ENCODE measurements around the gene GUK1. TPM values are rescaled to one million over a fixed set of nuclear protein-coding genes. Genes with fewer than 3 reads are reported as not detected.

The GUK1 gene
- total RNA-seq, 2 donors from 2014 or later = 252 to 422 TPM

DNA sequence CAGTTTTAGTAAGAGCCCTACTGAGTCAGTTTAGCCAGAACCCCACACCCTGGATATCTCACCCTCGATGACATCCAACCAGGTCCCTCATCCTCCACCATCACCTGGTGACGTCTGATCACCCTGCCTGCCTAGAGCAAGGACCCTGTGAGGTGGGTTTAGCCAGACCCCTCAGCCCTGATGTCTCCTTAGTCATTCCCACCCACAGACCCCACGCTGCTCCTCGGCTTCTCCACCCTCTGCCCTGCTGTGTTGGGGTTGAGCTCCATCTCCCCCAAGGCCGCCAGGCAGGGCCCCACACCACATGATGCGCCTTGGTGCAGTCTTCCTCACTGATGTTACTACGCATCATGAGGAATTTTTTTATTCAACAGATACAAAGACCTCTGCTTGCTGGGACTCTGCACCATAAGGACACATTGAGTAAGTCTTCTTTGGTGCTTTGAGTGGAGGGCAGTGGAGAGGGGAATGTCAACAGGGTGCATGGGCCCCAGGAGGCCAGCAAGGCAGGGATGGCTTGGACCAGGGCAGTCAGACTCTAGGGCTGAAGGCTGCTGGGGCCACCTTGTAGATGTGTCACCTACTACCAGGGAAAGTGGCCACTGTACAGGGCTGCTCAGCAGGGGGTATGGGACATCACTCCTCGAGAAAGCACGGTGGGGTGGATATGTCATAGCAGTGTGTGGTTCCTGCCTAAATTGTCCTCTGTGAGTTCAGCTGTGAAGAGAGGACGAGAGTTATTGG, 23.9 kb downstream of the GUK1 start:
- Histone ChIP-seq H3K36me3 (no peaks in the 10 kb centered on the region), H3K27ac (no peak overlapping the region), H3K4me3 (no peak overlapping the region), H3K27me3 (replicated peaks; ENCODE audit: insufficient read depth) (no peaks in the 10 kb centered on the region), H3K4me1 (ENCODE audit: control insufficient read depth in 1 of 2, low read depth in 2 of 2) (peaks cover 3 to 17% of the 10 kb centered on the region in 2 donors), H3K9me3 (no peaks in the 10 kb centered on the region)
- TF ChIP-seq, protein P1, sequence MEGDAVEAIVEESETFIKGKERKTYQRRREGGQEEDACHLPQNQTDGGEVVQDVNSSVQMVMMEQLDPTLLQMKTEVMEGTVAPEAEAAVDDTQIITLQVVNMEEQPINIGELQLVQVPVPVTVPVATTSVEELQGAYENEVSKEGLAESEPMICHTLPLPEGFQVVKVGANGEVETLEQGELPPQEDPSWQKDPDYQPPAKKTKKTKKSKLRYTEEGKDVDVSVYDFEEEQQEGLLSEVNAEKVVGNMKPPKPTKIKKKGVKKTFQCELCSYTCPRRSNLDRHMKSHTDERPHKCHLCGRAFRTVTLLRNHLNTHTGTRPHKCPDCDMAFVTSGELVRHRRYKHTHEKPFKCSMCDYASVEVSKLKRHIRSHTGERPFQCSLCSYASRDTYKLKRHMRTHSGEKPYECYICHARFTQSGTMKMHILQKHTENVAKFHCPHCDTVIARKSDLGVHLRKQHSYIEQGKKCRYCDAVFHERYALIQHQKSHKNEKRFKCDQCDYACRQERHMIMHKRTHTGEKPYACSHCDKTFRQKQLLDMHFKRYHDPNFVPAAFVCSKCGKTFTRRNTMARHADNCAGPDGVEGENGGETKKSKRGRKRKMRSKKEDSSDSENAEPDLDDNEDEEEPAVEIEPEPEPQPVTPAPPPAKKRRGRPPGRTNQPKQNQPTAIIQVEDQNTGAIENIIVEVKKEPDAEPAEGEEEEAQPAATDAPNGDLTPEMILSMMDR (IDR thresholded peaks at IDR 0.05) = no peak
- no peak for ATAC-seq (ENCODE audit: insufficient number of reproducible peaks, low FRiP score, low read depth)
- DNase-seq (ENCODE audit: low spot score) = no peak

DNA sequence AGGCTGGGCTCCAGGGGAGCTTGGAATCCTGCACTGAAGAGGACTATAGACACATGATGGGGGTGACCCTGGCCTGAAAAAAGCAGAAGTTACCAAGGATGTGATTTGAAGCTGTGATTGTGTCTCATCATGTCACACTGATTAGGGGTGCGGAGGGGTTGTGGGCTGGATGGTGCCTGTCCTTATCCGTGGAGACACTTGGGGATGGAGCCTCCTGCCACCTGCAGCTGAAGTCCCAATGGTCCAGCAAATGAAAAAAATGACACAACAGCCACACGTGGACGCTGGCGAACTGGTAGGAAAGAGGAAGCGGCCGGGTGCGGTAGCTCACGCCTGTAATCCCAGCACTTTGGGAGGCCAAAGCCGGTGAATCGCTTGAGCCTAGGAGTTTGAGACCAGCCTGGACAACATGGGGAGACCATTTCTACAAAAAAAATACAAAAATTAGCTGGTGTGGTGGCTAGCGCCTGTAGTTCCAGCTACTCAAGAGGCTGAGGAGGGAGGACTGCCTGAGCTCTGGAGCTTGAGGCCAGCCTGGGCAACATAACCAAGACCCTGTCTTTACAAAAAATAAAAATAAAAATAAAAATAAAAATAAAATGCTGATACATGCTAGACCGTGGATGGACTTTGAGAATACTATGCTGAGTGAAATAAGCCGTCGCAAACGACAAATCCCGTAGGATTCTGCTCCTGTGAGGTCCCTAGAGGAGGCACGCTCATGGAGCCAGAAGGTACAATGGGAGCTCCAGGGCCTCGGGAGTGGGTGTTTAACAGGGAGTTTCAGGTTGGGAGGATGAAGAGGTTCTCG, 24.7 kb downstream of the GUK1 start:
- Histone ChIP-seq H3K4me3 (peak overlapping the region; percentile 90), H3K4me1 (ENCODE audit: control insufficient read depth in 1 of 2, low read depth in 2 of 2) (peaks cover 3 to 17% of the 10 kb centered on the region in 2 donors), H3K27ac (peak overlapping the region; percentile 88 to 90), H3K9me3 (no peaks in the 10 kb centered on the region), H3K27me3 (replicated peaks; ENCODE audit: insufficient read depth) (no peaks in the 10 kb centered on the region), H3K36me3 (no peaks in the 10 kb centered on the region)
- ATAC-seq (ENCODE audit: insufficient number of reproducible peaks, low FRiP score, low read depth) (peak; percentile 5), DNase-seq (ENCODE audit: low spot score) (no peak)
- TF ChIP-seq, protein P1 (IDR thresholded peaks at IDR 0.05) = no peak

DNA sequence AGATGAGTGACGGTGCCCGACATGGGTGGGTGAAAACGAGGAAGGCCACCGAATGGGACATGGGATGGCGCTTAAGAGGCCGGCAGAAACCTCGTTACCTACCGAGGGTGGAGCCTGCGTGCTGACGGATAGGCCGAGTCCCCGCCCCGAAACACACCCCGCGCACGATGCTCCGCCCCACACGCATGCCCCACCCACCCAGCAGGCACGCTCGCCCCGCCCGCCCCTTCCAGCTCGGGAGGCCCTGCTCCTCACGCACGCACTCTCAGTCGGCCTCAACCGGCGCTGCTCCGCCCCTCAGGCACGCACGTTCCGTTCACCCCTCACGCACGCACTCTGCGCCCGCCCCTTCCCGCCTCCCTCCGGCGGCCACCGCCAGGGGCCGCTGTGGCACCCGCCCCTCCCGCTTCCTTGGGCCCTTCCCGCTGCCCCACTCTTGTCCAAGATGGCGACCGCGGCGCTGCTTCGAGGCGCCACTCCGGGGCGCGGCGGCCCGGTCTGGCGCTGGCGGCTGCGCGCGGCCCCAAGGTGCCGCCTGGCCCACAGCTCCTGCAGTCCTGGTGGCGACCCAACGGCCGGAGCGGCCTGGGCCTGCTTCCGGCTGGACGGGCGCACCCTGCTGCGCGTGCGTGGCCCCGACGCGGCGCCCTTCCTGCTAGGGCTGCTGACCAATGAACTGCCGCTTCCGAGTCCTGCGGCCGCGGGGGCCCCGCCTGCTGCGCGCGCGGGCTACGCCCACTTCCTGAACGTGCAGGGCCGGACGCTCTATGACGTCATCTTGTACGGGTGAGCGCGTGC, 25.5 kb downstream of the GUK1 start, which contains the start of gene IBA57:
Gene IBA57 (plus strand): TSS at position 433 of the 798 bp plus-strand sequence. CDS start 13 bp downstream, at position 446.
- H3K27me3 ChIP-seq (replicated peaks; ENCODE audit: insufficient read depth) = no peaks in the 10 kb centered on the region
- H3K4me1 ChIP-seq (ENCODE audit: control insufficient read depth in 1 of 2, low read depth in 2 of 2) = peaks cover 3 to 17% of the 10 kb centered on the region in 2 donors
- no peaks in the 10 kb centered on the region for H3K9me3 ChIP-seq
- H3K36me3 ChIP-seq = no peaks in the 10 kb centered on the region
- TF ChIP-seq, protein P1 (IDR thresholded peaks at IDR 0.05) = peak; percentile 90
- DNase-seq (ENCODE audit: low spot score) = peak; percentile 95
- peak within 1 kb of the TSS; percentile 98 to 99 for H3K27ac ChIP-seq
- peak within 1 kb of the TSS; percentile 90 for H3K4me3 ChIP-seq
- ATAC-seq (ENCODE audit: insufficient number of reproducible peaks, low FRiP score, low read depth) = peak; percentile 95

DNA sequence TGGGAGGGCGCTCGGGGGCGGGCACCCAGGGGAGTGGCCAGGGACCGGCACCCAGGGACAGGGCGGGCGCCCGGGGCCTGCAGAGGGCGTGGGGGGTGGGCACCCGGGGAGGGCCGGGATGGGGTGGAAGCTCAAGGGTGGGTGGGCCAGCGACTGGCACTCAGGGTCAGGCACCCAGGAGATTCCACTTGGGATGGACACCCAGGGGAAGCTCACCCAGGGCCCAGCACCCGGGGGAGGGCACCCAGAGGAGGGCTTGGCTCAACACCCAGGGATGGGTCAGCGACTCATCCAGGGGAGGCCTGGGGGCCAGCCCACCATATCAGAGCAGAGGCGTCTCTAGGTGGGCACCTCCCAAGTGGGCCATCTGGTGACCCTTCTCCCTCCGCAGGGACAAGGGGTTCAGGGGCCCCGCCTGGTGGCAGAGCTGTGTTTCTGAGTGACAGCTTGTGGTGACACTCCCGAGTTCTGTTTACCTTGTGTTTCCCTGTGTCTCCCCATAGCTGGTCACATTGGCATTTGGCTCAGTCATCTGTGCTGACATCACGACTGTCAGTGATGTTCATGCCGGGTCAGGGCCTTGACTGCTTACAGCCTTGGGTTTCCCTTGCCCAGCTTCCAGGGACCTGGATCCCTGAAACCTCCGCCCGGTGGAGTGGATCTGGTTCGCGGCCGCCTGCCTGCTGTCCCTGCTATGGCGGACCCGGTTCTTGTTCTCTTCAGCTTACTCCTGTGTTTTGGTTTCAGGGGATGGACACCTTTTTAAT, 26.3 kb downstream of the GUK1 start:
- H3K27ac ChIP-seq = peak overlapping the region; percentile 98 to 99
- H3K36me3 ChIP-seq = no peaks in the 10 kb centered on the region
- DNase-seq (ENCODE audit: low spot score) (peak; percentile 52), ATAC-seq (ENCODE audit: insufficient number of reproducible peaks, low FRiP score, low read depth) (peak; percentile 10)
- peaks cover 3 to 17% of the 10 kb centered on the region in 2 donors for H3K4me1 ChIP-seq (ENCODE audit: control insufficient read depth in 1 of 2, low read depth in 2 of 2)
- TF ChIP-seq, protein P1 (IDR thresholded peaks at IDR 0.05) = peak; percentile 28
- no peaks in the 10 kb centered on the region for H3K9me3 ChIP-seq
- H3K4me3 ChIP-seq = peak overlapping the region; percentile 90
- H3K27me3 ChIP-seq (replicated peaks; ENCODE audit: insufficient read depth) = no peaks in the 10 kb centered on the region

All from thoracic aorta (tissue), 2 donors.